GM23338 (cell line): ENCODE results near the gene ACOXL.

Experiments
- CREB1 ChIP-seq: fragments of 250-450 bp; sonication (Bioruptor Pico); IDR thresholded peaks from 2 replicates; pipeline ENCODE4 v1.5.0; 2020; ENCODE audit warnings: low read depth, mild to moderate bottlenecking, moderate library complexity
- CTCF ChIP-seq, 2 experiments: fragments of 200-600 bp in 1 of 2; sonication (generic) in 1 of 2; conservative IDR thresholded peaks; 2 replicates each; pipeline versions ENCODE4 v1.5.1 to v1.6.1; 2016 to 2017; ENCODE audit warnings: antibody characterized with exemption in 2 of 2, low read depth in 2 of 2, mild to moderate bottlenecking in 2 of 2, moderate library complexity in 1 of 2
- EZH2 ChIP-seq: fragments of 200-600 bp; sonication (generic); IDR thresholded peaks from one replicate; pipeline ENCODE4 v1.8.0; 2017; ENCODE audit warnings: antibody characterized with exemption, mild to moderate bottlenecking, low read depth; ENCODE audit not compliant: unreplicated experiment
- EZH2phosphoT487 ChIP-seq: fragments of 200-600 bp; sonication (generic); IDR thresholded peaks from one replicate; pipeline ENCODE4 v1.8.1; 2018; ENCODE audit warnings: antibody characterized with exemption; ENCODE audit not compliant: unreplicated experiment
- JUNB ChIP-seq: IDR thresholded peaks from one replicate; pipeline ENCODE4 v1.6.1; 2016; ENCODE audit warnings: antibody characterized with exemption; ENCODE audit not compliant: unreplicated experiment
- POLR2AphosphoS5 ChIP-seq: IDR thresholded peaks from 2 replicates; pipeline ENCODE4 v1.6.1; 2016; ENCODE audit warnings: antibody characterized with exemption, low read depth
- STAT1 ChIP-seq: IDR thresholded peaks from one replicate; pipeline ENCODE4 v1.6.1; 2016; ENCODE audit warnings: antibody characterized with exemption; ENCODE audit not compliant: unreplicated experiment
- ZNF462 ChIP-seq: fragments of 250-450 bp; sonication (Bioruptor Pico); IDR thresholded peaks from 2 replicates; pipeline ENCODE4 v1.5.0; 2020; ENCODE audit warnings: mild to moderate bottlenecking, moderate library complexity
- TF ChIP-seq, protein P1 (sequence below): IDR thresholded peaks from 2 replicates; pipeline ENCODE4 v1.6.1; 2016; ENCODE audit warnings: antibody characterized with exemption
- TF ChIP-seq, protein P2 (sequence below): IDR thresholded peaks from one replicate; pipeline ENCODE4 v1.6.1; 2018; ENCODE audit warnings: antibody characterized with exemption; ENCODE audit not compliant: unreplicated experiment

- TF ChIP-seq POLR2AphosphoS5, result no peak
- no peak for TF ChIP-seq CTCF (conservative IDR thresholded peaks at IDR 0.05; ENCODE audit: low read depth in 2 of 2)
- no peak for TF ChIP-seq EZH2
- no peak for TF ChIP-seq STAT1
- no peak for TF ChIP-seq EZH2phosphoT487
- TF ChIP-seq, protein P1, sequence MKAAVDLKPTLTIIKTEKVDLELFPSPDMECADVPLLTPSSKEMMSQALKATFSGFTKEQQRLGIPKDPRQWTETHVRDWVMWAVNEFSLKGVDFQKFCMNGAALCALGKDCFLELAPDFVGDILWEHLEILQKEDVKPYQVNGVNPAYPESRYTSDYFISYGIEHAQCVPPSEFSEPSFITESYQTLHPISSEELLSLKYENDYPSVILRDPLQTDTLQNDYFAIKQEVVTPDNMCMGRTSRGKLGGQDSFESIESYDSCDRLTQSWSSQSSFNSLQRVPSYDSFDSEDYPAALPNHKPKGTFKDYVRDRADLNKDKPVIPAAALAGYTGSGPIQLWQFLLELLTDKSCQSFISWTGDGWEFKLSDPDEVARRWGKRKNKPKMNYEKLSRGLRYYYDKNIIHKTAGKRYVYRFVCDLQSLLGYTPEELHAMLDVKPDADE, result no peak
- no peak for TF ChIP-seq ZNF462 (CRISPR knock-in tag)
- no peak for TF ChIP-seq JUNB
- TF ChIP-seq, protein P2, sequence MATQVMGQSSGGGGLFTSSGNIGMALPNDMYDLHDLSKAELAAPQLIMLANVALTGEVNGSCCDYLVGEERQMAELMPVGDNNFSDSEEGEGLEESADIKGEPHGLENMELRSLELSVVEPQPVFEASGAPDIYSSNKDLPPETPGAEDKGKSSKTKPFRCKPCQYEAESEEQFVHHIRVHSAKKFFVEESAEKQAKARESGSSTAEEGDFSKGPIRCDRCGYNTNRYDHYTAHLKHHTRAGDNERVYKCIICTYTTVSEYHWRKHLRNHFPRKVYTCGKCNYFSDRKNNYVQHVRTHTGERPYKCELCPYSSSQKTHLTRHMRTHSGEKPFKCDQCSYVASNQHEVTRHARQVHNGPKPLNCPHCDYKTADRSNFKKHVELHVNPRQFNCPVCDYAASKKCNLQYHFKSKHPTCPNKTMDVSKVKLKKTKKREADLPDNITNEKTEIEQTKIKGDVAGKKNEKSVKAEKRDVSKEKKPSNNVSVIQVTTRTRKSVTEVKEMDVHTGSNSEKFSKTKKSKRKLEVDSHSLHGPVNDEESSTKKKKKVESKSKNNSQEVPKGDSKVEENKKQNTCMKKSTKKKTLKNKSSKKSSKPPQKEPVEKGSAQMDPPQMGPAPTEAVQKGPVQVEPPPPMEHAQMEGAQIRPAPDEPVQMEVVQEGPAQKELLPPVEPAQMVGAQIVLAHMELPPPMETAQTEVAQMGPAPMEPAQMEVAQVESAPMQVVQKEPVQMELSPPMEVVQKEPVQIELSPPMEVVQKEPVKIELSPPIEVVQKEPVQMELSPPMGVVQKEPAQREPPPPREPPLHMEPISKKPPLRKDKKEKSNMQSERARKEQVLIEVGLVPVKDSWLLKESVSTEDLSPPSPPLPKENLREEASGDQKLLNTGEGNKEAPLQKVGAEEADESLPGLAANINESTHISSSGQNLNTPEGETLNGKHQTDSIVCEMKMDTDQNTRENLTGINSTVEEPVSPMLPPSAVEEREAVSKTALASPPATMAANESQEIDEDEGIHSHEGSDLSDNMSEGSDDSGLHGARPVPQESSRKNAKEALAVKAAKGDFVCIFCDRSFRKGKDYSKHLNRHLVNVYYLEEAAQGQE, result no peak
- TF ChIP-seq CREB1 (CRISPR knock-in tag), result no peak
Measured at GRCh38 chr2:110904116-110904778, 171.9 kb downstream of the ACOXL start.
